Eye (tissue), 1 donor: Measurements from ENCODE around the gene RASSF4.

ENCODE experiments used
- DNase-seq: peaks from one replicate; pipeline ENCODE4 v3.0.0-alpha.2; 2015

The RASSF4 gene

DNA sequence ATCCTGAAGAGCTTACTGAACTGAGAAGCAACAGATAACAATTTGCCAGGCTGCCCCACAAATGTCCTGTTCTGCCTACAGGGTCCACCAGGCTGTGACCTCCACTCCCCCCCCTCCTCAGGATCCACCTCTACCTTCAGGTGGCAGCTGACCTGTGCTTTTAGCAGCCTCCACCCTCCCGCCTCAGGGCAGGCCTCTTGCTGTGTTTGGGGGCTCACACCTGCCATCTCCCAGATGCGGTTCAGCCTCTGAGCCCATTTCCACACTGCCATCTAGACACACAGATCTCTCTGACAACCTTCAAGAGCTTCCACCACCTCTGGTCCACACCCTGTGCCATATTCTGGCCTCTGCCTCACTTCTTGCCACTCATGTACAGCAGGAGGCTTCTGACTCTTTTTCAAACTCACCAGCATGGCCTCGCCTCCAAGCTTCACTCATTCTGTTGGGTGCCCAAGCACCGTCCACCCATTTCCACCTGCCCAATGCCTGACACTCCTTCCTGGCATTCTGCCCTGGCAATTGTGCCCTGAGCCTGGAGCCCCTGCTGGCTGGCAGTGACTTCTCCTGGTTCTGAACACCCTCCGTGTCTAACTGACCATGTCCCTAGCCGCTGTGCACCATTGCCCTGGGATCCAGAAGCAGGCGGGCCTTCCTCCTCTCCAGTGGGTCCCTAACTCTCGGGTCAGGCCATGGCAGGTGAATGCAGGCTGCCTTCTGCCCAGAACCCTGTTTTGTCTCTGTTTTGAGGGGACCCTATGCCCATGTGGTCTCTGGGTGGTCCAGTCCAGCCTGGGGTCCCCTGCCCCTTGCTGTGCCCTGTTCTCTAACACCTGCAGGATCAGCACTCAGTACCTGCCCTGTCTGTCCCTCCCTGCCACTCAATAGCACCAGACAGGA is 30.0 kb upstream of the RASSF4 start:
- DNase-seq, result no peak

DNA sequence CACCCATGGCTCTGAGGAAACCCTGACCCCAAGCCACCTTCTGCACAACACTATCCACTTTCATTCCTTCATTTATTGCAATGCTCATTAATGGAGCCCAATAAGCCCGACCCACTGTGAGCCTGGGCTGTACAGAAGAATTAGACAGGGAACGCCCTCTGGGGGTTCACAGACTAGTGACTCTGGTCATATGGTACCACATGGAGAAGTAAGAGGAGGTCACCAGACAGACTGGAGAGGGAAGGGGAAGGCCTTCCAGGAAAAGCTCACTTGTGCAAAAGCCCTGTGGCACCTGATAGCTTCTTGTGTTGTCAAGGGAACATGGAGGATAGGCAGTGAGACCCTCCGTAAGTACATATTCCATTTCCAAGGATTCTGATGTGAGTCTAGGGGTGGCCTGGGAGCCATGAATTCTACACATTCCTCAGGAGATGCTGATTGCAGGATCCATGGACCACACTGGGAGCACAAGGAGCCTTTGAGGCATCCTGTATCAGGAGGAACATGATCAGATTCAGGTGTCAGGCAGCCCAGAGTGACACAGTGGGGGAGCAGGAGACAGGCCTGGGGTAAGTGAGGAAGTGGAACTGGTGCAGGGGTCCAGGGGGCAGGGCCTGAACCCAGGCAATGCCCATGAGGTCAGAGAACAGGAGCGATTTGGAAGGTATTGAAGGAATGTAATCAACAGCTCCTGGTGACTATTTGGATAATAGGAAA is 28.5 kb upstream of the RASSF4 start:
- no peak for DNase-seq

DNA sequence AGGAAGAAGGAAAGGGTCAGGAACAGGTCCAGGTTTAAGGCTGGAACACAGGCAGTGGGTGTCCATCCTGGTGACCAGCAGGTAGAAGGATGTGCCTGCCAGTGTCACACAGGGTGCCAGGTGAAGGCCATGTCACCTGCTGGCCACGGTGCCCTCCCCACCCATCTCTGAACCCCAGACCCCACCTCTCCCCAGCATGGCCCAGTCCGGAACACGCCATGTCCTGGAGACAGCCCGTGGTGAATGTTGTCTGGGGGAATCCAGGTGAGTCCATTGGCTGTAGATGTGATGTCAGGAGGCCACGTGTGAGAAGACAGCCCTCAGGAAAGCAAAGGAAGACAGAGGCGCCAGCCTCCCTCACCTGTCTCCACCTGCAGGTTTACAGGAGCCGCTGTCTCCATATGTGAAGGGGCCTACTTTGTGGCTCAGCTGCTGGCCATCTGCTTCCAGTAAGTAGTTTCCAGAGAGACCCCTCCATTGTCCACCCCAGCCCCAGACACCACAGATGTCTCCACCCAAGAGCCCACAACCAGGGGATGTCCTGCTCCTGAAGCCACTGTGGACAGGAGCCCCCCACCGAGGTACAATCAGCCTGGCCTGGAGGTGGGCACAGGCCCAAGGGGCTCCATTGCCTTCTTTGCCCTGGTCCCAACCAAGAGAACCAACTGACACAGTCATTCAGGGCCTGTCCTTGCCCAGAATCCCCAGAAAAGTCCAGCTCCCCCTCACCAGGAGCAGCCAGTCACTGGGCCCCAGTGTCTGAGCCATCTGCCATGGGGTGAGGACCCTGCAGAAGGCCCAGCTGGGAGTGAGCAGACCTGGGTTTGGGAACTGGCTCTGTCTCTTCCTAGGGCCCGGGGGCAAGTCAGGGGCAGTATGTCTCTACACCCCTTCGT is 27.7 kb upstream of the RASSF4 start:
- no peak for DNase-seq

DNA sequence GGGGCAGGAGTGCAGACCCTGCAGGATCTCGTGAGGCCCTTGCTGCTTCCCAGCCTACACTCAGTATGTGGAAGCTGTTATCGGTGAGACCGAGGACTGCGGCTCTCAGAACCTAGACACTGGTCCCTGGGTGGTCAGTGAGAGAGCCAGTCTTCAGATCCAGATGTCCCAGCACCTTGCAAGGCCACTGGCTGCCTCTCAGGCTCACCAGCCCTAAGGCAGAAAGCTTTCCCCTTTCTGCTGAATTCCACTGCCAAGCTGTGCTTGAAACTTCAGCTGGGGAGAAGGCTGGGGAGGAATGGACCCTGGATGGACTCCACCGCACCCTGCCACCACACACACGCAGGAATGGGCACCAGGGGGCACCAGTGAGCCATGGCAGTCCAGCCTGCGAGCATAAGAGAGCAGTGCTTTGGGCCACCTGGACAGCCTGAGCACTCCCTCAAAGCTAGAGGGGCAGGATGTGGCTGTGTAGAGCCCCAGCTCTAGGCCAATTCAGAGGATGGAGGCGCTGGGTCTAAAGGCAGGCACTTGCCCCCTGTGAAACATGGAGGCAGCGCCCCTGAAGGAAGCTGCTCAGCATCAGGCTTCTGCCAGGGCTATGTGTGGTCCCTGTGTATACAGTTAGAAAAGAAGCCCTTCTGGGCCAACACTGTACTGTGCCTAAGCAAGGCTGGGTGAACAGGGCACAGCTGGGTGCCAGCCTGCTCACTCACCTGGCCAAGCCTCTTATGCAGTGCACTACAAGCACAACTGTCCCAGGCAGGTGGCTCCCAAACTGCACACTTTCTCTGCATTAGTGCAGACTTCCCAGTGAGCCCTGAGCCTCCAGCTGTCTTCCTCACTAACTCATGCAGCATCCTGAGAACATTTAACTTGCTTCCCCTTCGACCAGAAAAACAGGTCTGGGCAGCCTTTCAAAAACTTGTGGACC is 26.8 kb upstream of the RASSF4 start:
- peak; percentile 94 for DNase-seq

DNA sequence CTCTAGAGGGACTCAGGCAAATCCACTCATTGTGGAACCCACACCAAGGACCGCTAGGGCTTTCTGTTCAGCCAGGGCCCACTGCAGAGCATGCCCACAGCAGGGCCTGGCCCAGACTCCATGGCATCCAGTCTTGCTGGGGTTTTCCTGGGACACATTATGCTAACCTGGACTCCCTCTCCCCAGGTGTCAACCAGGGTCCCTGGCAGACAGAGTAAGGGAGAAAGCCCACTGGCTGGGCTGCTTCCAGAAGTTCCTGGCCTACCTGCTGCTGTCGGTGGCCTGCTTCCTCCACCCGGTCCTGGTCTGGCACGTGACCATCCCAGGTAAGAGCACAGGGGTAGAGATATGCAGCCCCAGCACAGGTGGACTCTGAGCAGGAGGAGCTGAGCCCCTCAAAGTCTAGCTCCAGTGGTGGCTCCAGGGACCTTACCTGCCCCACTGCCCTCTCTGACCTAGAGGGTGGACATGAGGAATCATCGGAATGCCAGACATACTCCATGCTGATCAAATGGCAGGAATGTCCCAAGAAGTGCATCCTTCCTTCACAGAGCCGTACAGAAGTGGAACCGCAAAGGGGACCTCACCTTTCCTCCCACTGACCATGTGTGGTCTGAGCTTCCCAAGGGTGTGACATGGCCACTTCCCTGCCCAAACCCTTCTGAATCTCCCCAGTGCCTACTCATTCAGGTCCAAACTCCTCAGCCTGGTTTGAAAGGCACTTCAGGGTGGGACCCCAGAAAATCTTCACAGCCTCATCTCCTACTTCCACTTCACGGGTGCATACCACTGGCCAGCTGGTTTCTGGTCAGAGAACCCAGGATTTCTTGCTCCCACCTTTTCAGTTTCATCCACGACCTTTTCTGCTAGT is 25.9 kb upstream of the RASSF4 start:
- DNase-seq, result no peak

DNA sequence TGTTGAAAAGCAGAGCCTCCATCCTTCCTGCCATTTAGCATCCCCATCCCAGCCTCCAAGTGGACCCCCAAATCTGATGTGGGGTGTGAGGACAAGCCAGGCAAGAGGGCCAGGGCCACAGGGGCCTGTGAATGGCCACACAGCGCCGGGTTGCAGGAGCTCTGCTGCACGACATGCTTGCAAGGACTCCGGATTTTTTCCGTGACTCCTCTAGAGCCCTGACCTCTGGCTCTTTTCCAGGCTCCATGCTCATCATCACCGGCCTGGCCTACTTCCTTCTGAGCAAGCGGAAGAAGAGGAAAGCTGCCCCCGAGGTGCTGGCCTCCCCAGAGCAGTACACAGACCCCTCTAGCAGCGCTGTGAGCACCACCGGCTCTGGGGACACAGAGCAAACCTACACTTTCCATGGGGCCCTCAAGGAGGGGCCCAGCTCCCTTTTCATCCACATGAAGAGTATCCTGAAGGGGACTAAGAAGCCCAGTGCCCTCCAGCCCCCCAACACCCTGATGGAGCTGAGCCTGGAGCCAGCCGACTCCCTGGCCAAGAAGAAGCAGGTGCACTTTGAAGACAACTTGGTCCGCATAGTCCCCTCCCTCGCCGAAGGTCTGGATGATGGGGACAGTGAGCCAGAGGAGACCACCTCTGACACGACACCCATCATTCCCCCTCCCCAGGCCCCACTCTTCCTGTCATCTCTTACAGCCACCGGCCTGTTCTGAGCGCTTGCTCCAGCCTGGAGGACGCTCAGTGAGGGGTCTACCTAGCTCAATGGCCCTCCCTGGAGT is 25.0 kb upstream of the RASSF4 start:
- DNase-seq, result no peak

DNA sequence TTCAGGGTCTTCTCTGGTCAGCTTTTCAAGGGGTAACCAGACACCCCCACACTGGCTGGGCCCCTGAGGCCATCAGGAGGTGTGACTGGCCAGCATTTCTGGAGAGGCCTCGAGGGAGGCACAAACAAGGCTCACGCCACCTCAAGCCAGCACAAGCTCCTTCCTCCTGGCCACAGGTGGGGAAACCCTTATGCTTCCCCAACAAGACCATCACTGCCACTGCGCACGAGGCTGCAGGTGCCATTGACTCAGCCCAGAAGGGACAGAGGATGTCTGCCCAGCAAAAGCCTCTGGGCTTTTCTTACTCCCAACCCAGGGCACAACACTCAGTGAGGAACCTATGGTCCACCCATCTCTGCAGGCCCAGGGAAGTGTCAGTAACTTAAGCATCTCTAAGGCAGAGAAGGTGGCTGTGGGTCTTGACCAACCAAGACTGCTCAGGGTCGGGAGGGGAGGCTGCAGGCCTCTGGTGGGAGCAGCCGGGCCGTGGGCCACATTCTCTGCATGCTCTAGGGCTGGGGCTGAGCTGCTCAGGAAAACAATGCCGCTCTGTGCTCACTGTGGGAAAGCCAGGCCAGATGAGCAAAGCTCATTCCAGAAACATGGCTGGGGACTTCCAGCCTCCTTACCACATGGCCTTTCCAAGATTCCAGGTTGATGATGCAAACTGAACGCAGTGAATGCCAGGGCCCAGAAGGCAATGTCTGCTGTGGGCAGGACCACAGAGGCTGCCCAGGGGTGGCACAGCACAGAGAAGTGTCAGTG is 24.2 kb upstream of the RASSF4 start:
- DNase-seq, result peak; percentile 60

DNA sequence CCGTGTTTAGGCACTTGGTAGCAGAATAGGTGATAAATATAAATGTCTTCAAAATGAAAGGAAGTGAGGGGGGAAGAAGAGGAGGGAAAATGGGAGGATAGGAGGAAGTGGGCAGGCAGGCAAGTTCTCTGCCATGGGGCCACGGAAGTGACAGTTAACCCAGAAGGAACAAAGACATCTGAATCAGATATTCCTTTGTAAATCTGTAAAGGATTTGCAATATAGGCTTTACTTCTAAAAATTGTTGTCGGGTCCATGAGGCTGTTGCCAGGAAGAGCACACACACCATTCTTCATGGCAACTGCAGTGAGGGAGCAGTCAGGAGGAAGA is 23.7 kb upstream of the RASSF4 start:
- DNase-seq, result no peak

DNA sequence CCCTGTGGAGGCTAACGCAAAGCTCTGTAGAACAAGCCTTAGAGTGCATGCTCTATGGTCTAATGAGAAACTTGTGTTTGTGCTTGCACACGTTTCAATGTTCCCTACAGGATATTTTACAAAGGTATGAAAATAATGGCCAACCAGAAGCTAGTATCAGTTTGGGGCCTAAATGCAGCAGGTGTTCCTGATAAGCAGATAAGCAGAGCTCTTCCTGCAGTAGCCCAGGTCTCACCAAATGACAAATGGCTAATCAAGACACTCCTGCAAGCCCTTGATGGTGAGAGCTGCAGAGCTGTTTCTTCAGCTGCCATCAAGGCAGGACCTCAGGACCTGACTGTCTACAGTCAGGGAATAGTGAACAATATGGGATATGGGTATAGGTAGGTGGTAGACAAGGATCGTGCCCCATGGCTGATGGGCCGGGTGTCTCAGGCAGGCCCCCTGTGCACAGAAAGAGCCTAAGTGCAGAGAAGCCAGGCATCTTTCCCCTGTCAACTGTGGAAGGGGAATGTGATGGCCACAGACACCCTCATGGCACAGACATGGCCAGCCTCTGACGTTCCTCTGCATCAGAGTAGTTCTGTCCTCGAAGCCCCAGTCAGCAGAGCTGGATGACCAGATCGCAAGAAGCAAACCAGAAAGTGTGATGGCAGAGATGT is 23.2 kb upstream of the RASSF4 start:
- DNase-seq, result no peak

DNA sequence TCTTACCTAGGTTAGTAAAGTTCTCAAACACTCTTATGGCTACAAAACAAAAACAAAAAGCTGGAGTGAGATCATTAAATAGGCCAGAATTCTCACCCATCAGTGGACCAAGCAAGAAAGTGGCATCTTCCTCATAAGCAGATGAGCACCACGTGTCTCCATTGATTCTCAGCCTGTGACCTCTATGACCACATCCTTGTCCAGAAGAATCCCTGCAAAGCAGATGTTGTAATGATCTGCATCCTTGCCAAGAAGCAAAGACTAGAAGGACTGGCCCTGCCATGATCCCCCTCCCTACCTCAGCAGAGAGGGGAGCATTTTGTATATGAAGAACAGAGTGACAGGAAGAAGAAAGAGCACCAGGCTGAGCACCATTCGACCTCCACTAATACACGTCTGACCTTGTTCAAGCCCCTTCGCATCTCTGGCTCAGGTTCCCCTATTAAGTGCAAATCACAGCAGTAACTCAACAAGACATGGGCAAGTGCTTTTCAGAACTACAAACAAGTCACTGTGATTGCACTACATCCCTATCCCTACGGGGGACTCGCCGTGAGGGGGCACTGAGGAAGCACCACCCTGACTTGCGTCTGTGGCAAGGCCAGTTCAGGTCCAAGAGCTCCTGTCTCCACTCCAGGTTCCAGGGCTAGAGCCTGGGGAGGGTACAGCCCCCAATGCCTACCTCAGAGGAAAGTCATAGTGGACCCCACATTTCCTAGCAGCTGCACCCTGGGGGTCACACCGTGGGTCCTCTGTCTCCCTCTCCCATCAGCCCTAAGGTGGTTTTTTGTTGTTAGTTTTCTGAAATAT is 22.2 kb upstream of the RASSF4 start:
- DNase-seq, result no peak

DNA sequence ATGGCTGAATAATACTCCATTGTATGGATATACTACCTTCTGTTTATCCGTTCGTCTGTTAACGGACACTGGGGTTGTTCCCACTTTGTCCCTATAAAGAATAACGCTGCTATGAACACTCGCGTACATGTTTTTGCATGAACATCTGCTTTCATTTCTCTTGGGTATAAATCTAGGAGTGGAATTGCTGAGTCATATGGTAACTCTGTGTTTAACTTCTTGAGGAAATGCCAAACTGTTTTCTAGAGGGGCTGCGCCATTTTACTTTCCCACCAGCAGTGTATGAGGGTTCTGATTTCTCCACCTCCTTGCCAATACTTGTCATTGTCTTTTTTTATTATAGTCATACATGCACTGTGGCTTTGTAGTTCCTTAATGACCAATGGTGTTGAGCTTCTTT is 20.6 kb upstream of the RASSF4 start:
- DNase-seq, result no peak

DNA sequence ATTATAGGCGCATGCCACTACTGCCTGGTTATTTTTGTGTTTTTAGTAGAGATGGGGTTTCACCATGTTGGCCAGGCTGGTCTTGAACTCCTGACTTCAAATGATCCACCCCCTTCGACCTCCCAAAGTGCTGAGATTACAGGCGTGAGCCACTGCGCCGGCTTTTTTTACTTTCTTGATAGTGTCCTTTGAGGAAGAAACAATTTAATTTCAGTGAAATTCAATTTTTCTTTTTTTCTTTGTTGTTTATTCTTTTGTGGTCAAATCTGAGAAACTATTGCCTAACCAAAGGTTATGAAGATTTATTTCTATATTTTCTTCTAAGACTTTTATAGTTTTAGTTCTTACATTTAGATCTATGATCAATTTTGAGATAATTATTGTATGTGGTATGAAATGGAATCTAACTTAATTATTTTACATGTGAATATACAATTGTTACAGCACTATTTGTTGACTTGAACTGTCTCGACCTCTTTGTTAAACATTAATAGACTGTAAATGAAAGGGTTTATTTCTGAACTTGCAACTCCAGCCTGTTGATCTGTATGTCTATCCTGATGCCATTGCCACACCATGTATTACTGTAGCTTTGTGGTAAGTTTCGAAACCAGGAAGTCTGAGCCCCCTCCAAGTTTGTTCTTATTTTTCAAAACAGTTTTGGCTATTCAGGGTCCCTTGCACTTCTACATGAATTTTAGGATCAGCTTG is 19.8 kb upstream of the RASSF4 start:
- no peak for DNase-seq

DNA sequence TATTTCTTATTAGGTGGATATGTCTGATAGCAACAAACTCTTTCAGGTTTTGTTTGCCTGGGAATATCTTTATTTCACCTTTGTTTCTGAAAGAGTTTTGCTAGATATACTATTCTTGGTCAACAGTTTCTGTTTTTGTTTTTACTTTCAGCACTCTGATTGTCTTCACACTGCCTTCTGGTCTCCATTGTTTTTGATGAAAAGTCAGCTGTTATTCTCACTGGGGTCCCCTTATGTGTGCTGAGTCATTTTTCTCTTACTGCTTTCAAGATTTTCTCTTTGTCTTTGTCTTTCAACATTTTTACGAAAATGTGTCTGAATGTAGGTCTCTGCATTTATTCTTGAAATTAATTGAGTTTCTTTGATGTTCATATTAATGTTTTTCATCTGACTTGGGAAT is 15.2 kb upstream of the RASSF4 start:
- DNase-seq, result no peak

DNA sequence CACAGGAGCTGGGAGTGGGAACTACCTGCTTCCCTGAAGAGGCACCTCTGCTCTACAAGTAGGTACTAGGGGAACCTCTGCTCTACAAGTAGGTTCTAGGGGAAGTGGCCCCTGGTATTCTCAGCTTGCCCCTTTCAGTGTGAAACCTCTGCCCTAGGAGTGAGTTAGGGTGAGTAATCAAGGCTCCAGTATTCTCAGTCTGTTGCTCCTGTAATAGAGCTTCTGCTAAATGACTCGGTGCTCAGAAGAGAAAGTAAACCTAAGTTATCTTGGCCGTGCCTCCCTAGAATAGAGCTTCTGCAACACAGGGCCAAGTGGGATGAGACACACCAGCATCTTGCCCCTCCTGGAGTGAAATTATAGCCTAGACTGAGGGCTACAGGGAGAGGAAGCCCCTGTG is 13.4 kb upstream of the RASSF4 start:
- no peak for DNase-seq

DNA sequence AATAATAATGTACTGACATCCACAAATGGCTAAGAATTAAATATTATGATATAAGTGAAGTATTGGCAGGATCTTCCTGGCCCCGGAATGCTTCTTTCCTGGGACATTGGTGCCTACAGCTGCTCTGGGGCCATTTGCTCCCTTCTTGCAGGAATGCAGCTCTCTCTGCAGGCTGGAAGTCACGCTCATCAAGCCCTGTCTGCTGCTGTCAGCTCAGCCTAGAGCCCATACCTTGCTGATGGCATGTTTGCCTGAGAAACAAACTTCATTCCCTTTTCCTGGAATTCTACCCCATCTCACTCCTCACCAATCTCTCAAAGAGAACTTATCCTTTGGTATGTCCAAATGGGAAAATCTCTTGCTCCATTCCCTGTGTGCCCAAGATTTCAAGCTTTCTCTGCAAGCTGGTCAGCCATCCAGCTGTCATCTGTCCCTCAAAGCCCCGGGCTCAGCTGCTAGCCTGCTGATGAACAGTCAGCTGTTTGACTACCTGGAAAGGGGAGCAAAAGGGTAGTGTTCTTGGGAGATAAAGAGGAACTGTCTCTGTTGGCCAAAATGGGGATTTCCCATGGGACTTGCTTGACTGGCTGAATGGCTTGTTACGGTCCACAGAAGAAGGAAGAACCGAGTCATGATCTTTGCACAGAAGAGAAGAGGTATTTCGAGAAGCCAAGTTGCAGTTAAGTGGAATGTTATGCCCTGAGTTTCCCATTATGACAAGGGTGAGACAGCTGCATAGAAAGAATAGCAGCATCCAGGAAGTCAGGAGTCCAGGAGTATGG is 12.0 kb upstream of the RASSF4 start:
- DNase-seq, result peak; percentile 44

DNA sequence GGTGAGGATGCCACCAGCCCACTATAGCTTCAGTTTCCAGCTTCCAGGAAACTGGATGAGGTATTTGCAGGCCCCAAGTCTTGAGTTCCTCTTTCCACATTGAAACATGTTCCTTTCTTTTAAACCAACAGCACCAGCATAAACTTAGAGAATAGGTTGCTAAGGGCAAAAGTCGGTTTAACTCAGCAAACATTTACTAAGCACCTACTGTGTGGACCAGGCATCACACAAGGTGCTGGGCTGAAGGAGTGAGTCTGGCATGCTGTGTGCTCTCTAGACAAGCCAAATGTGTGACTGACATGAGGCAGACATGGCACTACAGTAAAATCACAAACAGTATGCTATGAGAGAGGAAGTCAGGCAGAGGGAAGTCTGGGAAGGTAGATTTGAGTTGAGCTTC is 11.0 kb upstream of the RASSF4 start:
- no peak for DNase-seq
